ENCODE measurements around the gene SOBP.

The SOBP gene

DNA sequence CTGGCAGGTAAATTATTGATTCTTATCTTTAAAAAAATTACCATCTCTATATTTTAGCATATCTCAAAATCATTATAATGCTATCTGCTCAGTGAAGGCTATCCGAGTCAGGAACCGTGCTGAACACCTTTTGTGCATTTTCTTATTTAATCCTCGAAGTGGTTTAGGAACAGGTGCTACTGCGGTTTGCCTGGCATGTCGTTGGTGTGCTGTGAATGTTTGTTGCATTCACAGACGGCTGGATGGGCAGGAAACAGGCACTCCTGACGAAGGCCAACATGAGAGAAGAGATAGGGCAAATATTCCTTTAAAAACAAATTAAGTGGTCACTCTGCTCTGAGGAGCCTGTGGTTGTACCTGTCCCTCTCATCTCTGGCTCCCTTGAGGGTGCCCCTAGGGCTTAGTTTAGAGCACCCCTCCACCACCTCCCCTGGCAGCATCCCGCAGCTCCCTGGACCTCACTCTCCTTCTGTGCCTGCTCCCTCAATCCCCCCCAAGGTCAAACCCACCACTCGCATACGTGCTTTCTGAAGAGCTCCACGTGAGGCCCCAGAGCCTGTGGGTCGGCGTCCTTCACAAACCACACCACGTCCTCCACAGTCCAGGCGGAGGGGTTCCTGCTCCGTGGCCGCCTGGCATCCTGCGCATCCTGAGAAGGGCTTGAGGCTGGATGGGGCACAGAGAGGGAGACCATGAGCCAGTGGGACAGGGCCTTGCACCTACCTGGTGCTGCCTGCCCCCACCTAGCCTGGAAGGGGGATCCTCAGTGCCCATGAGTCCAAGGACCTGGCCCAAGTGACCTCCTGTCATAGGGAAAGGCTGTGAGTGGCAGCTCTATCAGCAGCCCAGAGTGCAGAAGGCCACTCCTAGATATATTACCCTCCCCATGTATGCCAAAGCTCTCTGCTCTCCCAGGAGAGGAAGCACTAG lies 217.7 kb downstream of the SOBP start:
- POLR2A ChIA-PET (ENCODE audit: low non-redundant PET): no interaction called here
- DNase-seq (ENCODE audit: low spot score): no peak
- TF ChIP-seq, protein P1, sequence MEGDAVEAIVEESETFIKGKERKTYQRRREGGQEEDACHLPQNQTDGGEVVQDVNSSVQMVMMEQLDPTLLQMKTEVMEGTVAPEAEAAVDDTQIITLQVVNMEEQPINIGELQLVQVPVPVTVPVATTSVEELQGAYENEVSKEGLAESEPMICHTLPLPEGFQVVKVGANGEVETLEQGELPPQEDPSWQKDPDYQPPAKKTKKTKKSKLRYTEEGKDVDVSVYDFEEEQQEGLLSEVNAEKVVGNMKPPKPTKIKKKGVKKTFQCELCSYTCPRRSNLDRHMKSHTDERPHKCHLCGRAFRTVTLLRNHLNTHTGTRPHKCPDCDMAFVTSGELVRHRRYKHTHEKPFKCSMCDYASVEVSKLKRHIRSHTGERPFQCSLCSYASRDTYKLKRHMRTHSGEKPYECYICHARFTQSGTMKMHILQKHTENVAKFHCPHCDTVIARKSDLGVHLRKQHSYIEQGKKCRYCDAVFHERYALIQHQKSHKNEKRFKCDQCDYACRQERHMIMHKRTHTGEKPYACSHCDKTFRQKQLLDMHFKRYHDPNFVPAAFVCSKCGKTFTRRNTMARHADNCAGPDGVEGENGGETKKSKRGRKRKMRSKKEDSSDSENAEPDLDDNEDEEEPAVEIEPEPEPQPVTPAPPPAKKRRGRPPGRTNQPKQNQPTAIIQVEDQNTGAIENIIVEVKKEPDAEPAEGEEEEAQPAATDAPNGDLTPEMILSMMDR (conservative IDR thresholded peaks at IDR 0.05; ENCODE audit: low read depth): no peak
- CTCF ChIA-PET: no interaction called here
- no peak overlapping the region for H3K27ac ChIP-seq

DNA sequence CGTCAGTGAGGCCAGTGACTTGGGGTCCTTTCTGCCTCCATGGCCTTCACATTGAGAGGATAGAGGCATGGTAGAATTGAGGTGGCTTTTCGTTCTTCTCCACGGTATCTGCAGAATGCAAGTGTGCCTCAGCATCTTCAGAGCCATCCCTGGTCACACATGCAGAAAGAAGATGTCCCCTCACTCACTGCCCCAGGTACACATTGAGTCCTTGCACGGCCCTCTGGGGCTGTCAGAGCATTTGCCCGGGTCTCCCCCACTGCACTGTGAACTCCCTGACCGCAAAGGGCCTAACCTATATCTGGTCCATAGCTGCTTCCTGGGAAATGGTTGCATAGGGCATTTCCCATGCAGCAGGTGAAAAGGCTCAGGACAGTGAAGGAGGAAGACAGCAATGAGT lies 218.5 kb downstream of the SOBP start:
- DNase-seq (ENCODE audit: low spot score): no peak
- H3K27ac ChIP-seq: no peak overlapping the region
- ChIA-PET POLR2A (ENCODE audit: low non-redundant PET) (no interaction called here), CTCF (no interaction called here)
- TF ChIP-seq, protein P1 (conservative IDR thresholded peaks at IDR 0.05; ENCODE audit: low read depth): no peak

DNA sequence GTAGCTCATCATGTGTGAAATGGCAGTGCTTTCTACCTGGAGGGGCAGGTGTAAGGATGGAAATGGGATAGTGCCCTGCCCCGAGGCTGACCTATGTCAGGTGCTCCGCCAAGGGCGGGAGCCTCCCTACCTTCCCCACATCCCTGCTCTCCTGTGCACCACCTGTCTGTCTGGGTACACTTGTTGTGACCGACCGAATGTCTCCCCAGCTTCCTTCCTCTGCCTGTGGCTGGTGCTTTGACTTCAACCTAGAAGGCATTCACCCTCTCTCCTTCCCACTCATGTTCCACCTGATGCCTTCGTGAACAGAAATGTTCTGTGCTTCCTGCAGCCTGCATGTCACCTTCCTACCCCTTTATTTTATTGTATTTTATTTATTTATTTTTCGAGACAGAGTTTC lies 219.4 kb downstream of the SOBP start:
- TF ChIP-seq, protein P1 (conservative IDR thresholded peaks at IDR 0.05; ENCODE audit: low read depth): no peak
- DNase-seq (ENCODE audit: low spot score): no peak
- no peak overlapping the region for H3K27ac ChIP-seq
- CTCF ChIA-PET: no interaction called here
- POLR2A ChIA-PET (ENCODE audit: low non-redundant PET): no interaction called here
